ENCODE measurements around the gene FAM200C.
A peak's percentile ranks its signal among the peaks of the same experiment; 100 is the strongest.

The FAM200C gene

DNA sequence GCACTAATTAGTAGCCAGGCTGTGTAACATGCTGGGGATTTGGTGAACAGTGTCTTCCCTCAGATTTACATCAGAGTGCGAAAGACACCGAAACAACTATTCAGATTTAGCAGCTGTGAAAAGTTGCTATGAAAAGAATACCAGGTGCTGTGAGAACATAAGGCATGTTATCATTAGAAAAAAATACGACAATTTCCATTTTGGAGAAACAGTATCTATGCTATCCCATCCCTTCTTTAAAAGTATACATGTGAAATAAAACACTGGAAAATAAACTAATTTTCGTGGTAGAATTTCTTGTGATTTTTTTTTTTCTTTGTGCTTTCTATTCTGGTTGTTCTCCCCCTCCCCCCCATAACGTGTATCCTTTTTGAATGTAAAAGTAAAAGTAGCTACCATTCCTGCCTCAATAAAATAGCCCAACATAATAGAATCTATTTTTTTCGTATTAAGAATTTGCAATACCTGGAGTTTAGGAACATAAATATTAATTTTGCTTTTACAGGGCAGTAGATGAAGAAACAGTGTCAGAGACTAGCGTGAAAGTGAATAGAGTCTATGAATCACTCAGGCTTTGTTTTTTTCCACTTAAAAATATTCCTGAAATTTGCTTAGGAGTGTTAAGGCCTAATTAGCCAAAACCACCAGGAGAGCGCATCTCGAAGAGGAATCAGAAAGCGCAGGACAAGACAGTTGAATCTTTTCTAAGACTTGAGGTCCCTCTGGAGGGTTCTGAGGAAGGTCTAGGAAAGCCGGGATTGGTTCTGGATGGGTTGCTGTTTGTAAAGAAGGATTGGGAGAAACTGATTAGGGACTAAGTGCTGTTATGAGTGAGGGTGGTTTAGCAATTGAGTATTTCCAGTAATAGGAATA, 19.8 kb upstream of the FAM200C start:
- peak; percentile 52 for DNase-seq

DNA sequence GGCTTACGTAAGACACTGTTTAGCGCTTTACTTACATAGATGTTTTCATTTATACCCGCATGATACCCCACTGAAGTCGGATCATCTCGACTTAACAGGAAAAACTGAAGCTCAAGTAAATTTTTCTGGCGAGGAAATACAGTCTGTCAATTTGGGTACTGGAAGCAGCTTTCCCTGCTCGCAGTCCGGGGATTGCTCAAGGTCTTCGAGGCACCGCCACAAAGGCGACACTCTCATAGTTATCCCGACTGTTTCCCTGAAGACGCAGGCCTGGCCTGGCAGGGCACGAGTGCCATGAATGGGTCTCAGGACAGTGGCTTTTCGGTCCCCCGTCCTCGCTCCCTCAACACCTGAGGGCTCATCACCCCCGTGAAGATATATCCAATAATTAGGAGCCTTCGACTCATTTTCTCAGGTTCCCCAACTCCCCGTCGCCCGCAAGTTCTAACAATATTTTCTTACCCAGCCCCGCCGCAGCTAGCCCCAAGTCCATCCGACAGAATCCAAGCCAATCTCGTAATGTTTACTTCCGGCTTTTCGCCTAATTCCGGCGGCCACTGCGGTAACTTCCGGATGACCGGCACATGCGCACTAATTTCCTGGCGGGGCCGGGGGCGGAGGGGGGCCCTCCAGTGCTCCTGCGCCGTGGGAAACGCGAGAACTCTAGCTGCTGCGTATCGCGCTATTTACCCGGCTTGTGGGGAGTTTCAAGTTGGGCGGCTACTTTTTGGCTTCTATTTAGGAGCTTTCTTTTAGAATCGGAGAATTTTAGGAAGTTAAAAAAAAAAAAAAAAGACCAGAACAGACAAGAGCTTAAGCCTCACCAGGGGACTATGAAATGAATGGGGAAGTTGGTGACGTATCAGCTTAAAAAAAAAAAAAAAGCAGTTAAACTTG, 19.0 kb upstream of the FAM200C start, which contains the start of gene SLU7:
Gene SLU7 (minus strand): TSS at position 521 of the 897 bp plus-strand sequence. CDS start 3,787 bp downstream, outside the sequence.
- DNase-seq: peak; percentile 98

DNA sequence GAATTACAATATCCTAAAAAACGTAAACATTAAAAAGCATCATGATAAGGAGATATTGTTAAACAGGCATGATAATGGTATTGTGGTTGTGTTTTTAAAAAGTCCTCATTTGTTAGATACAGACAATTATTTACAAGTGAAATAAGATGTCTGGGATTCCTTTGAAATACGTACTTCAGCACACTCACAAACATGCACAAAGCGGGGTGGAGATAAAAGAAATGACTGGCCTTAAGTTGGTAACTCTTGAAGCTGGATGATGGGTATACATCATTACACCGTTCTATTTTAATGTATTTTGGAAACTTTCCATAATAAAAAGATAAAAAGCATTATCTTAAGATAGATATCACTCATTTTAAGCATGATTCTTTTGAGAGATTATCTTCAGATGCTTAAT, 1.0 kb downstream of the FAM200C start:
- no peak for DNase-seq

DNA sequence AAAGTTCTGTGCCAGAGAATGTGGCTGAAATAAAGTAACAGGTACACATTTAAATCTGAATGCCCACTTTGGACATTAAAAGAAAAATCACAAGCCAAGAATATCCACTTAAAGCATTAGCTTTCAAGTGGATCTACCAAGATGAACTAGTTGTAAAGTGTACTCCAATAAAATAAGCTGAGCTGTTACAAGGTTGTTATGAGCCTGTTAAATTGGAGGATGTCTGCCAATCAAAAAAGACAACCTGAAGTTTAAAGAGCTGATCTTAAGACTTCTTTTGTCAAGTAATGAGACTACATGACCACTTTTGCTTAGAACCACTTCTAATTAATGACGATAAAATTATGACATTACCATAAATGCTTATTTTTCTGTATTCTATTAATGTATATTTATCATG, 2.4 kb downstream of the FAM200C start:
- no peak for DNase-seq

DNA sequence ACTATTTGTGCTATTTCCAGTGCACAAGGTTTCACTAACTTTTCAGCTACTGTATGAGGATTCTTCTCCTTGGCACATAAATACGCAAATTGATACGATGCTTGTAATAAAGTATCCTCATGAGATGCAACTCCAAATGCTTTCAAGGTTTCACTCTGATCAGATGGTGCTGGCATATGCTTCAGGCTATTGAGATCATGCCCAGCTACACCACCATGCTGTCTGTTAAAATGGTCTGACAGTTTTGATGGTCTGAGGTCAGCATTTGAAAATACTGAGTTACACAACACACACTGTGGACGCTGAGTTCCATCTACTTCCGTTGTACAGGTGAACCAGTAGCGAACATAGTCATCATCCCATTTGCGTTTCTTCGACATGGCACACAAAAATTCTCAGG, 4.7 kb downstream of the FAM200C start:
- no peak for DNase-seq

DNA sequence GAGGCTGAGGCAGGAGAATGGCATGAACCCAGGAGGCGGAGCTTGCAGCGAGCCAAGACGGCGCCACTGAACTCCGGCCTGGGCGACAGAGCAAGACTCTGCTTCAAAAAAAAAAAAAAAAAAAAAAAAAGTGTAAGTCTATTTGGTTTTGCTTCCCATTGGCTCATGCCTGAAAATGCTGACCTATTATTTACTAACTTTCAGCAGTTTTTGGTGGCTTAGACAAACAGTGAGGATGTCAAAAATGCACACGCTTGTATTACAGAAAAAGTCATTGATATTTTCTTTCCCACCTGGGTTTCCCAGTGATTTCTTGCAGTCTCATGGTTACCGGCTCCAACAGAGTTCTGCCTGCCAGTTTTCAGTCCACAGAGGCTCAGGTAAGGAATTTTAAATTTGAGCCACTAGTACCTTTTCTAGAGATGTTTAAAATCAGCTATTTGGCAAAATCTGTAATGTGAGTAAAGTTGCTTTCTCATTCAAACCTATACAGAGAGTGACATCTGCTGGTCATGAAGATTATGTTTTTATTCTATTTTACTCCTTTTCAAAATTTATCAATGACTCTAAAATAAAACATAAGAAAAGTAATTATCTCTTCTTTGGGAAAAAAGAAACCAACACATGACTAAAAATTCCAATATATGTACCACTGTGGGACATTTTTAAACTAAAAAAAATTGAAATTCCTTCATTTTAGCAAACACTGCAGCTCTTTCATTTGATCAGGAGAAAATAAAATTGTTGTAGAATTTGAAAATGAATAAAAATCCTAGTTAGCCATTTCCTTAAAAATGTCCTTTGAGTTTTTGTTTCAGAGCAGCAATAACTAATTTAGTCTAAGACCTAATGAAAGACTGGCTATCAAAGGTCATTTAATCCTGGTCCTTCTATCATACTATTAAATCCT, 8.8 kb downstream of the FAM200C start:
- peak; percentile 60 for DNase-seq

DNA sequence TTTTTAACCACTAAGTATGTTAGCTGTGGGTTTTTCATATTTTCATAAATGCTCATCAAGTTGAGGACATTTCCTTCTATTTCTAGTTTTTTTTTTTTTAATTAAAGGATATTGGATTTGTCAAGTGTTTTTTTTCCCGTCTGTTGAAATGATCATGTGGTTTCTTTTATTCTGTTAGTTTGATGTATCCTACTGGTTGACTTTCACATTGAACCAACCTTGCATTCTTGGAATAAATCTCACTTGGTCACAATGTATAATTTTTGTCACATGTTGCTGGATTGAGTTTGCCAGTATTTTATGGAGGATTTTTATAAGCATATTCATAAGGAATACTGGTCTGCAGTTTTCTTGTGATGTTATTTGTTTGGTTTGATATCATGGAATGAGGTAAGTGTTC, 12.4 kb downstream of the FAM200C start:
- peak; percentile 11 for DNase-seq

DNA sequence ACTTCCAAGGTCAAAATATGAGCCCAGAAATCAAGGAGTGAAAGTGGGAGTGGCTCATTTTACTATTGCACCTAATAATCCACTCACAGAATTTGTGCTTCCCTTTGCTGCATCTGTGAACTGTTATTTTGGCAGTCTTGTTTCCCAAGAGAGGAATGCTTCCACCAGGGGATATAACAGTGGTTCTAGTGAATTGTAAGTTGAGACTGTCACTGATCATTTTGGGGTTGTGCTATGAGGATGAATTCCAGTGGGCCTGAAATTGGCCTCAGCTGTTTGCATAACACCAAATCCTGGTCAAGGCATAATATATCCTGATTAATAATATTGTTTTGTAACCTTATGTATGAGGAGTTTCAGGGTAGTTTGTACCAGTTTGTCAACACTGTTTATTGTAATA, 14.4 kb downstream of the FAM200C start:
- DNase-seq: no peak

DNA sequence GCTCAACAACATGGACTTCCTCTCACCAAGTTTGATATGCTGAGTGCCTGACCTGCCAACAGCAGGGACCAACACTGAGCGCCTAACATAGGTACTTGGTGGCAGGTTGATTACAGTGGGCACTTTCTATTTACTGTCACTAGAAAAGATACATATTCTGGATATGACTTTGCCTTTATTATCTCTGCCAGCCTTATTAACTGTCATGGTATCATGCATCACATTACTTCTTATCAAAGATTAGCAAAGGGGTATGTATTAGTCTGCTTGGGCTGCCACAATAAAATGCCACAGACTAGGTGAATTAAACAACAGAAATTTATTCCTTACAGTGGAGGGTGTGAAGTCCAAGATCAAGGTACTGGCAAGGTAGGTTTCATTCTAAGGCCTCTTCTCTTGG, 15.2 kb downstream of the FAM200C start:
- no peak for DNase-seq

DNA sequence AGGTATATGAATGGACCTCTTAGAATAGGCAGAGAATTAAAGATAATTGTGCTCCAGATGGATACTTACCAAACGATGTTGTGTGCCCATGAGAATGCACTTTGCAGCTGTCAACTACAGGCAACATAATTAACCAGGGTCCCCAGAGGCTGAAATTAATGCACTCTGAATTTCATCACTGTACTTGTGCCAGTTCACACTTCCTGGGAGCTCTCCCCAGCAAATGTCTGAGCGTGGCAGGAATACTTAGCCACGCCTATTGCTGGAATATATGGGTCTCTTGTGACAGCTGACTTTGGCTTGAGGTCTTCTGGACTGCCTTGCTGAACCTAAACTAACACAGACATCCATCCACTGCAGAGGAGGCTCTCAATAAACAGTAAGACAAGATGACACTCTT, 17.5 kb downstream of the FAM200C start:
- DNase-seq: no peak

DNA sequence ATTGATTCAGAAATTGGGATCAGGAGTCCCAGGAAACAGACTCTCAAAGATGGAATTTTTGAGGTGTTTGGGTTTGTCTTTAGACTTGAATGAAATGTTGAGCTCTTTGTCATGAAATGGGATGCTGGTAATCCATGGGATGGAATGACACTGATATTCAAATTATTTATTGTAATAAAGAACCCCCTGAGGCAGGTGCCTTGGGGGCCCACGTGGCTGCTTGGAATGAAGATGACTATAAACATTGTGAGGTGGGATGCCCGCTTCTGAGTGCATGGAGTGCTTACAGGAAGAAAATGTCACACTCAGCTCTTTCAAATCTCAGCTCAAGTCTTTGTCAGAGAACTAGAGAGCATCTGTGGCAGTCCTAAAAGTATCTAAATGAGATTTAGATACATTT, 19.8 kb downstream of the FAM200C start:
- DNase-seq: no peak

DNA sequence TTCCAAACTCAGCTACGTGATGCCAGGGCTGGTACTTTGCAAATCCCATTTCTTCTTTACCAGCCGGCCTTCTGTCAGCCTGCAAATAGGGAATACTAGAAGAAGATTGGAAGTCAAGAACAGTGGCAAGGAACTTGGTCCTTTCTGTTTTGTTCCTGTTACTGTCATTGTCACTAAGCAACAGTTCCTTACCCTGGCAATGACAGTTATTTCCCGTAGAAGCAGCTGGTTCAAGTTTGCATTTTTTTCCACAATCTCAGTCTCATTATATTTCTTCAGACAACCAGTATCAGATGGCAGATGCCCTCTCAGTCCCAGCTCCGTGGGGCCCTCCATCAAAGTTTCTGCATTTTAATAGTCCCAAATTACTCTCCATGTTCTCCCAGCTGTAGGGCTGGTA, 20.3 kb downstream of the FAM200C start:
- no peak for DNase-seq

DNA sequence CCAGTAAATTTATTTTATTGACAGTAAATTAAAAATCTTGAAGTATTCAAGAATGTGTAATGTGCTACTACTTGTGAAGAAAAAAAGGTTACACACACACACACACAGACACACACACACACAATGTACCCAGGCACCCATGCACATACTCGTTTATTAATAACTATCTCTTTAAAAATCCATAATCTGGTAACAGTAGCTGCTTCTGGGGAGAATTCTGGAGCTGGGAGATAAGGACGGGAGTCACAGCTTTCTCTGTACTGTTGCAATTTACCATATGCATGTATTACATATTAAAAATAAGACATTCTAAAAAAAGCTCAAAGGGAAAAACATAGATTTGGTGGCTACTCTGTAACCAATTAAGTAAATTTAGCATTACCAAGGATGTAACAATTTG, 21.5 kb downstream of the FAM200C start:
- DNase-seq: no peak

DNA sequence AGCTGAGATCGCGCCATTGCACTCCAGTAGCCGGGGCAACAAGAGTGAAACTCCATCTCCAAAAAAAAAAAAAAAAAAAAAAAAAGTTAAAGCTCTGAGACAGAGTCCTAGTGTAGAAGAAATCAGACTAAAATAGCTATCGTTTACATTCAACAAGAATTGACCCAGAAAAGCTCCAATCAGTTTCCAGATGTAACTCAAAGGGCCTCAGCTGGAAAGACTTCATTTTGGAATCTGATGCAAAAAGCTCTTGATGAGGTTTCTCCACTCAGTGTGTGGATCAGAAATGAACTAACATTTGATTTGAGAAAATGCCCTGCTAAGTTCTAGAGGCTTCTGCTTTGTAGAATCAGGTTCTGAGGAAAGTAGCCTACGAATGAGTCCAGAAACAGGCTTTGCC, 22.2 kb downstream of the FAM200C start:
- no peak for DNase-seq

DNA sequence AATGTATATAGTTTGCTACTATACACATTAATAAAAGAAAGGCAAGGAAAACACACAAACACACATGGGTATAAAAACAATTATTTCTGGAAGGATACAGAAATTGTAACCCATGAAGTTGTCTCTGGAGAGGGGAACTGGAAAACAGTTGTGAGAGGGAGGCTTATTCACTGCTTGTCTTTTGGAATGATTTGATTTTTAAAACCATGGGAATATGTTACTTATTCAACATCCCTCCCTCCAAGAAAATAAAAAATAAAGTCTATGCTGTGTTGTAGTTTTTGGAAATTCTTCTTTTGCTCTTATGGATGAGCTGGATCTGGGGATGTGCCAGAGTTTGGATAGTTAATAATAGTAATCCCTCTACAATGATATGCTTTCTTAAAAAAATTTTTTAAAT, 23.4 kb downstream of the FAM200C start:
- DNase-seq: no peak

DNA sequence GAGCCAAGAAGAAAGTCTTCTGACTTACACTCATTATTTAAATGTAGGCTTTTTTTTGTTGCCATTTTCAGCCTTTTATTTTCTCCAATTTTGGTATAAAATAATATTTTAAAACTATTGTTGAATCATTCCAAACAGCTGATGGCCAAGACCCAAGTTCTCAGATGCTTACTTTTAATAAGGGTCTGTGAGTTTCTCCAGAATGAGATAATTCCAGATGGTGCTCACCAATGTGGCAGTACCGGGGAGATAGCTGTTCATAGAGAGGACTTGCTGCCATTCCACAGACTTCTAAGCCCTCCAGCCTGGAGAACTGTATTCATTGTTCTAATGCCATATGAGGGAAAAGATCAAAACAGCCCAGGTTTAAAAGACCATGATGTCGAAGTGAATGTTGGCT, 24.2 kb downstream of the FAM200C start:
- no peak for DNase-seq

DNA sequence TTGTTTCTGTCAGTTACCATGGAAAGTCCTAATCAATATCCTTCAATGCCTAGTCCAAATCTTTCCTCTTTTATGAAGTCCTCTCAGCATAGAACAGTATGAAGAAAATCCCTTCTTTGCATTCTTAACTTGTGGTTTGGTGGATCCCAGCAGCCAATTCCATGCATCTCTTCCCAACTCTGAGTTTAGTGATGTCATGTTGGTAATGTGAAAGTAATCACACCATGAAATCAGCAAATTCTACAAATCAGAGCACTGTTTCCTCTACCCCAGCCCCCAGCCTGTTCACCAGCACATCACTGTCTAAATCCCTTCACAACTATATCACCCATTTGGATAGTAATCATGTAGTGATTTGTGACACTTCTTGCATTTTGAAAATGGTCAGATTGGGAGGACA, 24.7 kb downstream of the FAM200C start:
- DNase-seq: no peak

DNA sequence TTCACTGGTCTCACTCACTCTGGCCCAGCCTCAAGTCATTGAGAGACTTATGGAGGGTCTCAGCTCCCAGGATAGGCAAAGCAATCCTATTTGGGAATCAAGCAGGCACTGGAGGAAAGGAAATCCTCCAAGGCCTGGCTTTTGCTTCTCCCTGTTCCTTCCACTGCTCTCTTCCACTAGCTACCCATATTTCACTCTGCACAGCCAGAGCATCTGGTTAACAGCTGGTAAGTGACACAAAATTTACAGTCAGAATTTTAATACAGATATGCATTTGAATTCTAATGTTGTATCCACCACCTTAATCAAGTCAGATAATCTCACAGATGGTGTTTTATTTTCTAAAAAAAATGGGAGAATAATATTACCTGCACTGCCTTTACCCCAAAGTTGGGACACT, 28.6 kb downstream of the FAM200C start:
- DNase-seq: no peak

DNA sequence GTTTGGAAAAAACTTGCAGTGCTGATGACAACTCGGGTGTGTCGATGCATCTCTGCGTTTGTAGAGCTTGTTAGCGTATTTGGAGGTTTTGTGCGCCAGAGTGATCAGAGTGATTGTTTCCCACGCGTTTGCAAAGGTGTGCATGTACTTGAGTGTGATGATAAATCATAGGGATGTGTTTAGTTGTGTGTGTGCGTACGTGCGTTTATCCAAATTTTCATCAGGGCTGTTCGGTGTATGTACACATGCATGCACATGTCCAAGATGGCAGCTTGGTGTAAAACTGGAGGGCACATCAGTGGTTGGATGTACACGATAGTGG, 29.2 kb downstream of the FAM200C start:
- DNase-seq: no peak

DNA sequence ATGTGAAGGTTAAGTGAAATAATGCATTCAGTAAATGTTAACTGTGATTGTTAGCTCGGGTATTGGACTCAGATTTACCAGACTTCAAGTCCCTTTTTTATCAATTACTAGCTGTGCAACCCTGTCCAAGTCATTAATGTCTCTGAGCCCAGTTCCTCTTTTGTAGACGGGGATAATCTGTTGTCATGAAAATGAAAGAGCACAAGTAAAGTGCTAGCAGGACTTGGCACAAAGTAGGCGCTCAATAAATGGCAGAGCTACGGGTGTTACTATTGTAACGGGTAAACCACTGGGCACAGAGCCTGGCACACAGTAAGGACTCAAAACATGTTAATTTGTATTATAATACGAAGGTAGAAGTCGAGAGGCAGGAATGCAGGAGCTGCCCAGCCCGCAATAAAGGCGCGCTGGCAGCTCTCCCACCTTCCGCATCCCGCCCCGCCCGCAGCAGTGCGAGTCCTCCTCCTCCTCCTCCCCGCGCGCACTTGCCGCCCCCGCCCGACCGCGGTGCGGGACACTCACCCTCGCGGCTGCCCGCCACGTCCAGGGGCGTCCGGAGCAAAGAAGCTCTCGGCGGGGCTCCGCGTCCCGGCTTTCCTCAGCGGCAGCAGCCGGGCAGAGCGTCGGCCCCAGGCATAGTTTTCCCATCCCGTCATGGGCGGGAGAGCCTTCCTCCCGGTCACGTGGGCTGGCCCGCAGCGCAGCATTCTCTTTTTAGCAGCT, 29.7 kb downstream of the FAM200C start, which contains the start of gene C1QTNF2:
Gene C1QTNF2 (minus strand): TSS at position 637 of the 723 bp plus-strand sequence. CDS start 15,615 bp downstream, outside the sequence.
- peak; percentile 73 for DNase-seq

DNA sequence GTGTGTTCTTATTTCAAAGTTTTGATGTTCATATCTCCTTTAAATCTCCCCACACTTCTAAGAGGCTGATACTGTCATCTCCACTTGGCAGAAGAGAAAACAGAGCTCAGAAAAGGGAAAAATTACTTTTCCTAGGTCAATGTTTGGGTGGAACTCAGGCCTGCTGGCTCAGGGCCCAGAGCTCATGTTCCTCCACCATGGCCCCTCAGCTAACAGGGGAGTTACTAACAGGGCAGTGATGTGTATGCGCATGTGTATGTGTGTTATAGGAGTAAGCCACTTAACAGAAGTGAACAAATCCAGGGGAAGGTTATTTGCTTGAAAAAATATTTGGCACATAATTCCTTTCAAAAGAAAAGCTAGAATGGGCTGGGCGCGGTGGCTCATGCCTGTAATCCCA, 32.0 kb downstream of the FAM200C start:
- DNase-seq: no peak

DNA sequence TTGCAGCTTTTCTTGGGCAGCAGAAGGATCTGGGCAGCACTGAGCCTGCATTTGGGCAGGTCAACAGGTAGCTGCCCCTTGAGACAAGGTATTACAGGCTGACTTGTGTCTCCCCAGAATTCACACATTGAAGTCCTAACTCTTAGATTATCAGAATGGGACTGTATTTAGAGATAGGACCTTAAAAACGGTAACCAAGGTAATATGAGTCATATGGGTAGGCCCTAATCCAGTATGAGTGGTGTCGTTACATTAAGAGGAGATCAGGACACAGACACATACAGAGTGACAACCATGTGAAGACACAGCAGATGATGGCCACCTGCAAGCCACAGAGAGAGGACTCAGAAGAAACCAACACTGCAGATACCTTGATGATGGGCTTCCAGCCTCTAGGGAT, 32.6 kb downstream of the FAM200C start:
- peak; percentile 17 for DNase-seq
